Activated CD8-positive, alpha-beta memory T cell treated with anti-CD3 and anti-CD28 coated beads, Interleukin-2, amount 50 U/mL, for 1 hour (primary cell): Measurements from ENCODE around the gene USP37.

Source experiments
- DNase-seq: peaks from one replicate; pipeline ENCODE4 v3.0.0-alpha.2; 2020; ENCODE audit errors: extremely low read depth

The USP37 gene

GRCh38 chr2:218402911-218403411, 165.2 kb downstream of the USP37 start:
- DNase-seq = no peak

GRCh38 chr2:218402491-218402901, 165.7 kb downstream of the USP37 start:
- DNase-seq = no peak

- DNase-seq = no peak
These were observed 166.3 kb downstream of the USP37 start for GRCh38 chr2:218401890-218402289.

- DNase-seq = no peak
These were observed 166.9 kb downstream of the USP37 start for GRCh38 chr2:218400930-218401881.
